ENCODE results near the gene STK38L.

DNA sequence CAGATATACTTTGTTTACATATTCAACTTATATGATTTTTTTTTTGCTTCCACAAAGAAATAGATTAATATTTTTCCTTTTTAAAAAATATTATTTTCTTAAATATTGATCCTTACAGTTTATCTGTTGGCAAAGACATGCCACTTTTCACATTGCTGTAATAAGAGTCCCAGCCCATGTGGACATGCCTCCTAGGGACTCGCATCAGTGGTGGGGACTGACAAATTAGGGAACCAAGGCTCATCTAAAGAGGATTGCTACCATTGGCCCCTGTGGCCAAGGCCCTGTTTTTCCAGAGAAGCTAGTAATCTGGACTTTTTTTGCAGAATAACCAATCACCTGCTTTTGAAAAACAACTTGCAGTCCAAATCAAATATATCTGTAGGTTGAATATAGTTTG lies 60.8 kb downstream of the STK38L start:
- TF ChIP-seq POLR2A (IDR thresholded peaks at IDR 0.05) = no peak
- TF ChIP-seq, protein P1, sequence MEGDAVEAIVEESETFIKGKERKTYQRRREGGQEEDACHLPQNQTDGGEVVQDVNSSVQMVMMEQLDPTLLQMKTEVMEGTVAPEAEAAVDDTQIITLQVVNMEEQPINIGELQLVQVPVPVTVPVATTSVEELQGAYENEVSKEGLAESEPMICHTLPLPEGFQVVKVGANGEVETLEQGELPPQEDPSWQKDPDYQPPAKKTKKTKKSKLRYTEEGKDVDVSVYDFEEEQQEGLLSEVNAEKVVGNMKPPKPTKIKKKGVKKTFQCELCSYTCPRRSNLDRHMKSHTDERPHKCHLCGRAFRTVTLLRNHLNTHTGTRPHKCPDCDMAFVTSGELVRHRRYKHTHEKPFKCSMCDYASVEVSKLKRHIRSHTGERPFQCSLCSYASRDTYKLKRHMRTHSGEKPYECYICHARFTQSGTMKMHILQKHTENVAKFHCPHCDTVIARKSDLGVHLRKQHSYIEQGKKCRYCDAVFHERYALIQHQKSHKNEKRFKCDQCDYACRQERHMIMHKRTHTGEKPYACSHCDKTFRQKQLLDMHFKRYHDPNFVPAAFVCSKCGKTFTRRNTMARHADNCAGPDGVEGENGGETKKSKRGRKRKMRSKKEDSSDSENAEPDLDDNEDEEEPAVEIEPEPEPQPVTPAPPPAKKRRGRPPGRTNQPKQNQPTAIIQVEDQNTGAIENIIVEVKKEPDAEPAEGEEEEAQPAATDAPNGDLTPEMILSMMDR (IDR thresholded peaks at IDR 0.05) = no peak
